IPS DF 6.9 (cell line): Measurements from ENCODE around the gene LRG1.
A peak's percentile ranks its signal among the peaks of the same experiment; 100 is the strongest.

Source experiments
- DNase-seq: peaks from one replicate; pipeline ENCODE4 v3.0.0-alpha.2; 2013; ENCODE audit warnings: low read depth, low spot score
- H3K27ac ChIP-seq: one replicate; pipeline ENCODE4 v1.5.1; 2013; ENCODE audit warnings: low read length, control low read depth
- H3K27me3 ChIP-seq: 2 replicates; pipeline ENCODE4 v1.6.1; 2013; ENCODE audit warnings: mild to moderate bottlenecking, low read length; ENCODE audit not compliant: control insufficient read depth, insufficient read depth
- H3K36me3 ChIP-seq: 2 replicates; pipeline ENCODE4 v1.6.1; 2013; ENCODE audit warnings: low read length; ENCODE audit not compliant: control insufficient read depth, insufficient read depth
- H3K4me1 ChIP-seq: 2 replicates; pipeline ENCODE4 v1.6.1; 2013; ENCODE audit warnings: low read length; ENCODE audit not compliant: control insufficient read depth, insufficient read depth
- H3K4me3 ChIP-seq: 2 replicates; pipeline ENCODE4 v1.5.1; 2013; ENCODE audit warnings: mild to moderate bottlenecking, low read length
- H3K9me3 ChIP-seq: 2 replicates; pipeline ENCODE4 v1.6.1; 2013; ENCODE audit warnings: low read length, inconsistent platforms; ENCODE audit not compliant: control insufficient read depth, insufficient read depth
- WGBS: extraction: QIAGEN DNeasy Blood & Tissue Kit; methylation state at CpG from one replicate; pipeline ENCODE4 v1.1.7; 2013; ENCODE audit warnings: mixed read lengths, missing lambda C conversion rate; ENCODE audit not compliant: insufficient read length, insufficient coverage; 5-methylcytosine and 5-hydroxymethylcytosine counted together

LRG1 gene

GRCh38 chr19:4525563-4526002 lies 14.3 kb downstream of the LRG1 start:
- Histone ChIP-seq H3K4me1 (no peaks in the 10 kb centered on the region), H3K9me3 (no peaks in the 10 kb centered on the region), H3K36me3 (peaks cover 2% of the 10 kb centered on the region; the same call in 1 of the 2 replicates), H3K27ac (no peak overlapping the region), H3K4me3 (no peak overlapping the region), H3K27me3 (no peaks in the 10 kb centered on the region)
- WGBS, result no CpG with 5 or more reads among the region's 23 CpGs
- no peak for DNase-seq

DNA sequence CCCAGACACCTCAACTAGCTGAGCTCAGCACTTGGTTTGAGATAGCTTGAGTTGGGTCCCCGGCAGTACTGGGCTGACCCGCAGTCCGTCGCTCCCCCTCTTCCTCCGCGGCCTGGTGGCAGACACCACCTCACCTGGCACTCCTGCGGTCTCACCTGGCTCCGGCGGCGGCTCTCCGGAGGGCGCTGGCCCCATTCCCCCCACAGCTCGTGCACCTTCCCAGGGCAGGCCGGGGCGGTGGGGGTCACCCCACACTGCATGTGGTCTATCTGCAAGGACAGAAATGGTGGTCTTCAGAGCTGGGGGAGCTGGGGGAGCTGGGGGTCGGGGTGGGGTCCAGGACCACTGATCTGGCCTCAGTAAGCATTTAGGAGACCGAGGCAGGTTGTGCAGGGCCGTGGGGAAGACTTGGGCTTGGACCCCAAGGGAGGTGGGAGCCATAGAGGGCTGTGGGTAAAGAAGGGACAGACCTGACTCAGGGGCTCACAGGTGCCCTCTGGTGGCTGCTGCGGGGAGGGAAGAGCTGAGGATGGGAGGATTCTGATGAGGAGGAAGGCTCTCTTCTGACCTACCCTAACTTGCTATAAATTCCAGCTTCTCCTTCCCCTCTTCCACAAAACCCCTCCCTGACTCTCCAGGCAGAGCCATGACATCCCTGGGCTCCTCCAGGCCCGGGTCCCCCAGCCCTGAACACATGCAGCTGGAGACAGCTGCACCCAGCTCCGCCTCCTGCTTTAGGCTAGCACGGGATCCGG lies 14.9 kb downstream of the LRG1 start:
- peak; percentile 48 for DNase-seq
- H3K9me3 ChIP-seq, result no peaks in the 10 kb centered on the region
- no peaks in the 10 kb centered on the region for H3K27me3 ChIP-seq
- no peaks in the 10 kb centered on the region for H3K4me1 ChIP-seq
- WGBS, result no CpG with 5 or more reads among the region's 23 CpGs
- peaks cover 2% of the 10 kb centered on the region; the same call in 1 of the 2 replicates for H3K36me3 ChIP-seq
- H3K4me3 ChIP-seq, result no peak overlapping the region
- no peak overlapping the region for H3K27ac ChIP-seq

- Histone ChIP-seq H3K4me3 (no peak overlapping the region), H3K4me1 (no peaks in the 10 kb centered on the region), H3K27ac (no peak overlapping the region), H3K36me3 (peaks cover 2% of the 10 kb centered on the region; the same call in 1 of the 2 replicates), H3K9me3 (no peaks in the 10 kb centered on the region), H3K27me3 (no peaks in the 10 kb centered on the region)
- no peak for DNase-seq
- no CpG with 5 or more reads among the region's 53 CpGs for WGBS
These were observed 16.3 kb downstream of the LRG1 start for GRCh38 chr19:4523306-4524110.

DNA sequence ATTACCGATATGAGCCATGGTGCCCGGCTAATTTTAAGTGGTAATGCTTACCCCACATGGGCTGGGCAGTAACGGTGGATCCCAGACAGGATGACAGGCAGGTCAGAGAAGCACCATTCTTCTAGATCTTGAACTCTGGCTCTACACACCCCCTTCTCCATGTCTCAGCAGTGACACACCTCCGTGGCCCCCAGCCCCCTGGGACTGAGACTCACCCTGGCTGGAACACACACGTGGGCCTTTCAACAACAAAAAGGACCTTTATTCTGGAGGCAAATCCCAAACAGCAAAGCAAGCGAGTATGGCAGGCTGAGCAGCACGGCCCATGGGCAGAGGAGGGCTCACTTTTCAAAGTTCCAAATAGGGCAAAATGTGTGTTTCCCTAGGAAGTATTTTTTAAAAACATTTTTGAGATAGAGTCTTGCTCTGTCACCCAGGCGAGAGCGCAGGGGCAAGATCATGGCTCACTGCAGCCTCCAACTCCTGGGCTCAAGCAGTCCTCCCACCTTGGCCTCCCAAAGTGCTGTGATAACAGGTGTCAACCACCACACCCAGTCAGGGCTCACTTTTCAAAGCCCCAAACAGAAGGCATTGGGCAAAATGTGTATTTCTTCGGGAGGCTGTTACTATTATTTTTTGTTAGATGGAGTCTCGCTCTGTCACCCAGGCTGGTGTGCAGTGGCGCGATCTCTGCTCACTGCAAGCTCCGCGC lies 17.4 kb downstream of the LRG1 start:
- Histone ChIP-seq H3K27me3 (no peaks in the 10 kb centered on the region), H3K4me3 (no peak overlapping the region), H3K27ac (no peak overlapping the region), H3K36me3 (peaks cover 2% of the 10 kb centered on the region; the same call in 1 of the 2 replicates), H3K9me3 (no peaks in the 10 kb centered on the region), H3K4me1 (no peaks in the 10 kb centered on the region; the same call in 1 of the 2 replicates)
- no peak for DNase-seq
- no CpG with 5 or more reads among the region's 15 CpGs for WGBS

GRCh38 chr19:4521888-4522242 lies 18.0 kb downstream of the LRG1 start:
- WGBS, result no CpG with 5 or more reads among the region's 5 CpGs
- H3K27ac ChIP-seq, result no peak overlapping the region
- H3K4me1 ChIP-seq, result peaks cover 1% of the 10 kb centered on the region; the same call in 1 of the 2 replicates
- no peaks in the 10 kb centered on the region for H3K9me3 ChIP-seq
- H3K36me3 ChIP-seq, result peaks cover 2% of the 10 kb centered on the region; the same call in 1 of the 2 replicates
- DNase-seq, result no peak
- H3K27me3 ChIP-seq, result no peaks in the 10 kb centered on the region
- no peak overlapping the region for H3K4me3 ChIP-seq

DNA sequence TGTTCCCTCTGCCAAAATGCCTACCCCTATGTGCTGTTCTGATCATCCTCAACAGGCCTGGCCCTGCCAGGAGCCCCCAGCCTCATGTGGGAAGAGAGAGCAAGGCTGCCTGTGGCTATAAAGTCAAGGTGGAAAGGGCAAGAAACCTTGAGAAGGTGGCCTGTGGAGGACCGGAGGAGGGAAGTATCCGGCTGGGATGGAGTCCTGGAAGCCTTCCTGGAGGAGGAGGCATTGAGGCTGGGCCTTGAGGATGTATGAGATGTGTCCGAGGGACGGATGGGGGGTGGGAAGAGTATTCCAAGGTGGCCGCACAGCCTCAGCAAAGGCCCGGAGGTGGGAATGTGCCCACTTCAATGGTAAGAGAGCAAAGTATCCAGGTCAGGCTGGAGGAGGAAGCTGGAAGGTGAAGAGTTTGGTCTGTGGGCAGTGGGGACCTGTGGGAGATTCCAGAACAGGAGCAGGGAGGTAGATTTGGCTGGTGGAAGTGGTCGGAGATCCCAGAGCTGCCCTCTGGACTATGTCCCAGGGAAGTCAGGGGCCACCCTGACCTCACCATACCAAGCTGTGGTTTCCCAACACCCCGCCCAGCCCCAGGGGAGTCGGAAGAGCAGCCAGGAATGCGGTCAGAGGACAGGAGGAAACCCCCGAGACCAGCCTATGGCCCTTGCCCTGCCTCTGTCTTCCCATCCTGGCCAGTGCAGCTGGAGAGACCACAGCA lies 18.5 kb downstream of the LRG1 start:
- H3K4me1 ChIP-seq, result peaks cover 1% of the 10 kb centered on the region; the same call in 1 of the 2 replicates
- H3K9me3 ChIP-seq, result no peaks in the 10 kb centered on the region
- H3K4me3 ChIP-seq, result no peak overlapping the region
- no CpG with 5 or more reads among the region's 11 CpGs for WGBS
- H3K27ac ChIP-seq, result no peak overlapping the region
- H3K27me3 ChIP-seq, result no peaks in the 10 kb centered on the region
- DNase-seq, result no peak
- H3K36me3 ChIP-seq, result peaks cover 2% of the 10 kb centered on the region; the same call in 1 of the 2 replicates

- WGBS, result no CpG with 5 or more reads among the region's 9 CpGs
These were observed 20.1 kb downstream of the LRG1 start for GRCh38 chr19:4519521-4520277.

DNA sequence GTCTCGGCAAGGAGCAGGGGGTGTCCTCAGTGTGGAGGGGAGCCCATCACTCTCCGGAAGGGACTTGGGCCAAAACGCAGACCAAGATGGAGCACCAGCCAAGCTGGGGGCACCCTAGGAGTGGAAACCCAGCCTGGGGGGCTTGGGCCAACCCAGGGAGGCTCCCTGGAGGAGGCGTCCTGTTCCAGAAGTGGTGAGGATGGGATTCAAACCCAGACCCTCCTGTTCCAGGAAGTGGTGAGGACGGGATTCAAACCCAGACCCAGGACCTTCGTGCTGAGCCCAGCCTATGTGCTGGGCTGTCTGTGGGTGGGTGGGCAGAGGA lies 20.7 kb downstream of the LRG1 start:
- no peaks in the 10 kb centered on the region for H3K9me3 ChIP-seq
- DNase-seq, result no peak
- no peak overlapping the region for H3K27ac ChIP-seq
- H3K4me3 ChIP-seq, result no peak overlapping the region
- no peaks in the 10 kb centered on the region for H3K27me3 ChIP-seq
- peaks cover 1% of the 10 kb centered on the region; the same call in 1 of the 2 replicates for H3K4me1 ChIP-seq
- peaks cover 2% of the 10 kb centered on the region; the same call in 1 of the 2 replicates for H3K36me3 ChIP-seq
- whole genome bisulfite sequencing, result no CpG with 5 or more reads among the region's 6 CpGs

More at GRCh38 chr19:4519521-4520277, 20.1 kb downstream of the LRG1 start:
- Histone ChIP-seq H3K4me1 (peaks cover 1% of the 10 kb centered on the region; the same call in 1 of the 2 replicates), H3K27ac (no peak overlapping the region), H3K4me3 (no peak overlapping the region), H3K36me3 (peaks cover 2% of the 10 kb centered on the region; the same call in 1 of the 2 replicates), H3K27me3 (no peaks in the 10 kb centered on the region), H3K9me3 (no peaks in the 10 kb centered on the region)
- DNase-seq, result no peak

DNA sequence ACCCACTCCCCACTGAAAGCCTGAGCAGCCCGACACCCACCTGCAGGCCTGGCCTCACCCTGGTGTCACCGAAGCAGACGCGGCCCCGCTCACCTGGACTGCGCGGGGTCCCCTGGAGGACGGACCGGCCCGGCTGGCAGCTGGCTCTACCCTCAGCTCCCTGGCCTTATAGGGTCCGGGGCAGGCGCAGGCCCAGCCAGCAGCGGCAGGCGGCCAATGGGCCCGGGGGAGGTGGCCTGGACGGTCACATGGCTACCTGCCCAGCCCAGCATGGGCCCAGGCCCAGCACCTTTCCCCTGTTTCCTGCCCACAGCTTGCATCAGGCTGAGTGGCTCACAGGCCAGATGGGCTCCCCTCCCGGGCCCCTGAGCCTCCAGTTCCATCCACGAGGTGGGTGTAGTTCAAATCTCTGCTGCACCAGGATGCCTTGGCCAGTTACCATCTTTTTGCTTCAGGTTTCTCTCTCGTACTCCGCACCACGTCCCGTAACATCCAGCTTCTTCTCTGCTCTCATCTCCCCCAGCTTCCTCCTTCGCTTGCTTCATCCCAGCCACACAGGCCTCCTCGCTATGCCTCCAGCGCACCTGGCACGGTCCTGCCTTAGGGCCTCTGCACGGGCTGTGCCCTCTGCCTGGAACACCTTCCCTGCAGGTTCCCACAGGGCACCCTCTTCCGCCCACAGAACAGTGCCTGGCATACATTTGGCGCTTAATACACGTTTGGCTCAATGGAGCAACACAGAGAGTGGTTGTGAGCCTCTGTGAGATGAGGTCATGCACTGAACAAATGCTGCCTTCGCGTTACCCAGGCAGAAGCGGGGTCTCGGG lies 21.3 kb downstream of the LRG1 start, which contains the start of gene PLIN4:
PLIN4 (minus strand) TSS at position 142 of the 827 bp plus-strand sequence. CDS start 214 bp downstream, outside the sequence.
- no CpG with 5 or more reads among the region's 34 CpGs for WGBS
- no peaks in the 10 kb centered on the region for H3K36me3 ChIP-seq
- H3K4me1 ChIP-seq, result peaks cover 1% of the 10 kb centered on the region; the same call in 1 of the 2 replicates
- no peaks in the 10 kb centered on the region for H3K27me3 ChIP-seq
- H3K4me3 ChIP-seq, result no peak within 1 kb of the TSS
- H3K27ac ChIP-seq, result no peak within 1 kb of the TSS
- no peaks in the 10 kb centered on the region for H3K9me3 ChIP-seq
- no peak for DNase-seq
